Measurements from ENCODE around the gene FOXA2.

FOXA2 gene

DNA sequence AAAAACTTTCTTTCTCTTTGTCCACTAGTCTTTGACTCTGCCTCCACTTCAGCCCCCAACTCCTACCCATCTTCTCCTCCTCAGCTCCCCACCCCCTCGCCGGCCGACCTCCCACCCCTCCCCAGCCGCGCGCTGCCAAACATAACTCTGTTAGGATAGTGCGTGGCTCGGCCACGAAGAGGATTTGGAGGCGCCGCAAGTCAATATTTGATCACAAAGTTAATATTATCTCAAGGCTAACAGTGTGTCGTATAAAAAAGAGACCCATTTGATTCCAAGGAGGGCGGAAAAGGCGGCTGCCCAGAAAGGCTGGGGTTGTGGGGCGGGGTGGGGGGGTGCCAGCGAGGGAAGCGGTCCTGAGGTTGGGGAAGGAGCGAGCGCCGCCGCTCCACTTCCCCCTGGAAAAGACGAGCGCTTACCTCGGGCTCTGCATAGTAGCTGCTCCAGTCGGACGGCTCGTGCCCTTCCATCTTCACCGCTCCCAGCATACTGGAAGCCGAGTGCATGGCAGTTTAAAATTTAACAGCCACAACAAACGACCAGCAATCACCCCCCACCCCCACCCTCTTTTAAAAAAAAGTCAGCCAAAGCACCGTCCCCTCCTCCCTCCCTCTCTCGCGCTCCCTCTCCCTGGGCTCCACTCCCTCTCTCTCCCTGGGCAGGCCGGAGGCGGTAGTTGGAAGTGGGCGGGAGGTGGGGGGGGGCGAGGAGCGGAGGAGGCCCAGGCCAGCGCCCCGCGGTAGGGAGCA lies 425 bp downstream of the FOXA2 start:
- DNase-seq (ENCODE audit: low spot score), result peak; percentile 94

DNA sequence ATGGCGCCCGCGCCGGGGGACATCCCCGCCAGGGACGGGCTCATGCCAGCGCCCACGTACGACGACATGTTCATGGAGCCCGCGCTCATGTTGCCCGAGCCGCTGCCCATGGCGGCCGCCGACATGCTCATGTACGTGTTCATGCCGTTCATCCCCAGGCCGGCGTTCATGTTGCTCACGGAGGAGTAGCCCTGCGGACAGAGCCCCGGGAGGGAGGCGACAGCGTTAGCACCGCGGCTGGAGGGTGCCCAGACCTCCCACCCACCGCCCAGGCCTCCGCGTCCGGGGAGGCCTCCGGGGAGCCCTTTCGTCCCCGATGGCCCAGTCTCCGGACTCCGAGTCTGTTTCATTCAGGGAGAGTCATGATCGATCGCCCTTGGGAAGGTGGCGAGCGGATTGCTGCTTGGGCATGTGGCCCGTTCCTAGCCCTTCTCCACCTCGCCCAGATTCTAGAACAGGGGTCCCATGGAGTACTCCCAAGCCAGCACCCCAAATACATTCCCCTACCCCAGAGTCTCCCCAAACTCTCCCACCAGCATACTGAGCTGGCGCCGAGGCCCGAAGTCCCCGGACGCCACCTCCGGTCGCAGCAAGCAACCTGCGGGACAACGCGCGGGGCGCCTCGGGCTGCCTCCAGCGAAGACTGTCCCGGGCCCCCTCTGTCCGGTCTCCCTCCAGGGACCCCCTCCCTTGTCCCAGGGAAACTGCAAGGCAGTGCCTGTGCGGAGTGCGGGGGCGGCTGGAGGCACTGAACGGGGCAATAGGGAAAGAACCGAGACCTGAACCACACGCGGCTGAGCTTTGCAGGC lies 1.2 kb downstream of the FOXA2 start:
- peak; percentile 56 for DNase-seq (ENCODE audit: low spot score)

DNA sequence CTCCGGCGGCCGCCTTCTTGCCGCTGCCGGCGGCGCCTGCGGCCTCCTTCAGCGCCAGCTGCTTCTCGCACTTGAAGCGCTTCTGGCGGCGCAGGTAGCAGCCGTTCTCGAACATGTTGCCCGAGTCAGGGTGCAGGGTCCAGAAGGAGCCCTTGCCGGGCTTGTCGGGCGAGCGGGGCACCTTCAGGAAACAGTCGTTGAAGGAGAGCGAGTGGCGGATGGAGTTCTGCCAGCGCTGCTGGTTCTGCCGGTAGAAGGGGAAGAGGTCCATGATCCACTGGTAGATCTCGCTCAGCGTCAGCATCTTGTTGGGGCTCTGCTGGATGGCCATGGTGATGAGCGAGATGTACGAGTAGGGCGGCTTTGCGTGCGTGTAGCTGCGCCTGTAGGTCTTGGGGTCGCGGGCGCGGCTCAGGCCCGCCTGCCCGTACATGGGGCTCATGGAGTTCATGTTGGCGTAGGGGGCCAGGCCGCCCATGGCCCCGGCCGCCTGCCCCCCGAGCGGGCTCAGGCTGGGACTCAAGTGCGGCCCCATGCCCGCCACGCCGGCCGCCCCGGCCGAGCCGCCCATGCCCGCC lies 1.9 kb downstream of the FOXA2 start:
- no peak for DNase-seq (ENCODE audit: low spot score)

DNA sequence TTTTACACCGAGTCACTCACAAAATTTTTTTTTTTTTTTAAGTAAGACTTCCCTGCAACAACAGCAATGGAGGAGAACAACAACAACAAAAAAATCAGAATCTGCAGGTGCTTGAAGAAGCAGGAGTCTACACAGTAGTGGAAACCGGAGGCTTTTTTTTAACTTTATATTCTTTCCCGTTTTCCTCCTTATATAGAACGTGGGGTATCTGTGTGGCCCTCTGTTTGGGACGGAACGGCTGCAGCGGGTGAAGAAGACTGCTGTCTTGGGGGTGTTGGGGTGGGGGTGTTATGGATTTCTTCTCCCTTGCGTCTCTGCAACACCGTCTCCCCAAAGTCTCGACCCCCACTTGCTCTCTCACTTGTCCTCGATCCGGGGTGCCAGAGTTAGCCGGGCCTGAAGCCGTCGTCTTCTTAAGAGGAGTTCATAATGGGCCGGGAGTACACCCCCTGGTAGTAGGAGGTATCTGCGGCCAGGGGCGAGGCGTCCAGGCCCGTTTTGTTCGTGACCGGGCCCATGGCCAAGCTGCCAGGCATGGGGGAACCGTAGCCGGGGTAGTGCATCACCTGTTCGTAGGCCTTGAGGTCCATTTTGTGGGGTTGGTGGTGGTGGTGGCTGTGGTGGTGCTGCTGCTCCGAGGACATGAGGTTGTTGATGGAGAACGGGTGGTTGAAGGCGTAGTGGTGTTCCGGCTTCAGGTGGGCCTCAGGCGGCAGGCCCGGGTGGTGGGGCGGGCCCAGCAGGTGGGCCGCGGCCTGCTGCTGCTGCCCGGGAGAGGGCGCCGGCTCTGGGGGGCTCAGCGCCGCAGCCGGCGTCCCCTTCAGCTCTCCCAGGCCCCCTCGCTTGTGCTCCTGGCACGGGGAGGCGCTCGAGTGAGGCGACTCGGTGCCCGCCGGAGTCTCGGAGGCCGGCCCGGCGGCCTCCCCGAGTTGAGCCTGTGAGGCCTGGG lies 2.7 kb downstream of the FOXA2 start:
- no peak for DNase-seq (ENCODE audit: low spot score)

DNA sequence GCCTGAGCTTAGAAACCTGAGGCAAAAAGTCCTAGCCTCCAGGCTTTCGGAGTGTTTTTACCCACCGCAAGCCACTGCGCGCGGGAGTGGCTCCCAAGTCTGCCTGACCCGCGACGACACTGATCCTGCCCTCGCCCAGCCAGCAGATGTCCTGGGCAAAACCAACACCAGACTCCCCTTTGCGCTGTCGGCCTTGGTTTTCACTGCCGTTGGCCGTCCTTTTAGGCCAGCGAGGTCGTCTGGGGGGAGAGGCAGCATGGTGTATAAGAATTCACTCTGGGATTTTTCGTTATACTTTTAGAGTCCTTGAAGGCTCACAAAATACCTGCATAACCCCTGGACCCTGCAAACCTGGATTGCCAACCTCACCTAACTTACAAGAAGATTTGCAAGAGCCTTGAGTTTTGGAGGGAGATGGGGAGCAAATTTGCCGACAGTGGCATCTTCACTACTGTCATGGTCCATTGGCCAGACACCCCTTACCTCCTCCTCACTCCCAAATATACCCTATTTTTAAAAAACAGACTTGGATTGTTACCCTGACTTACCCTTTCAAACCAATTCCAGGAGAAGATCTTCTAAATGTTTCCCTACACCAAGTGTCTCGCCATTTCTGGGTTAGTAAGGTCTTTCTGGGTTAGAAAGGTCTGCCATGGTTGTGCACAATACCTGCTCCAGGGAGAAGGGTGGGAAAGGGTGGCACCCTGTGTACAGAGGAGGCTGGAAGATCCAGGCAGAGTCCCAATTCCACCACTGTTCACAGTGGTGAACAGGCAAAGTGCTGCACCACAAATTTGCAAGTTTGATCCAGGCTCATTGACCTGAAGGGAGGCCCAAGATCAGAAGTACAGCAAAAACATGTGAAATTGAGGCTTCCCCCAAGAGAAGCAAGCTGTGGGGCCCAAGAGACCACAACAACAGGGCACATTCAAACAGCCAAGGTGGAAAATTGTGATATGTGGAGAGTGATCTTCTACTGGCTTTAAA lies 4.4 kb downstream of the FOXA2 start:
- DNase-seq (ENCODE audit: low spot score), result no peak

DNA sequence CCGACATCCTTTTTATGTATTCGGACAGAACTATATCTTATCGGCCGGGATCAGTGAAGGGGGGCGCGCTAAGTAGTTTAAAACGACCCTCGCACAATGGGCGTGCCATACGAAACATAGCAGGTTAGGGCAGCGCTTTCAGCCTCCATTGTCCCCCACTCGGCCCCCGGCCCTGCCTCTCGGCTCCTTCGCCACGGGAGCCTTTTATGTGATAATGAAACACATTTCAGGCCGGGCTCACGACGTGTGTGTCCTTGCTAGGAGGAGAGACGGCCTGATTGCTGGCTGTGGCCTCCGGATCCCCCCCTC lies 5.3 kb downstream of the FOXA2 start:
- DNase-seq (ENCODE audit: low spot score), result peak; percentile 53

DNA sequence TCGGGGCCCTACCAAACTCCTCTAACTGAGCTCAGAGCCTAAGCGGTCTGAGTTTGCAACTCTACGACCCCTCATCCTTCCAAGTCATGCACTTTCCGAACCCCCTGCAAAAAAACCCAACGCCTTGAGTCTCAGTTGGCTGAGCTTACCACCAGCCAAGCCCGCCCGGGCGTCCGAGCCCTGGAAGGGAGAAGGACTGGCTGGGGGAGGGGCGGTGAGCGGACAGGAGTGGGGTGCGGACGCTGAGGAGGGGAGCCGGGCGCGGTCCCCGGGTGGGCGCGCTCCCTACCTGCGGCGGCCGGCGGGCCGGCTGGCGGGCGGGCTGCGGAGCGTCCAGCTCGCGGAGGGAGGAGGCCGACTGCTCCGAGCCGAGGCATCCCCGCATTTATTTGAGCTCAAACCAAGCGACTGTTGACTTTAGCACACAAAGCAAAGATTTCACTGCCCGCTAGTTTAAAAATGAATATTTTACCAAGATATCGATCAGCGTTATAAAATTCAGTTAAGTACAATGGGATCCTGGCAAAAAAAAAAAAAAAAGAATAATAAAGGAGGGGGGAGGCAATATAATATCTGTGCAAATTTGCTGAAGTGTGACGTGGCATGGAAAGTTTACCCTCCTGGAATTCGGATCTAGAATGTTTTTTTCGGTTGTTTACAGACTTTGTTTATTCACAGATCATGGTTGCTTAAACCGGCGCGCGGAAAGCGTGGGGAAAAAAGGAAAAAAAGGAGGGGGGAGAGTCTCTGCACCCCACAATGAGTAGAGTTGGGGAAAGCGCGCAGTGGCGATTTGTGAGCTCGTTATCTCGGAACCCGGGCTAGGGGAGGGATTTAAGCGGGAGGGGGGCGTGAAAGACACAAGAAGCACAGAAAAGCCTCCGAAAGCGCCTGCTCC lies 5.9 kb downstream of the FOXA2 start:
- peak; percentile 58 for DNase-seq (ENCODE audit: low spot score)

DNA sequence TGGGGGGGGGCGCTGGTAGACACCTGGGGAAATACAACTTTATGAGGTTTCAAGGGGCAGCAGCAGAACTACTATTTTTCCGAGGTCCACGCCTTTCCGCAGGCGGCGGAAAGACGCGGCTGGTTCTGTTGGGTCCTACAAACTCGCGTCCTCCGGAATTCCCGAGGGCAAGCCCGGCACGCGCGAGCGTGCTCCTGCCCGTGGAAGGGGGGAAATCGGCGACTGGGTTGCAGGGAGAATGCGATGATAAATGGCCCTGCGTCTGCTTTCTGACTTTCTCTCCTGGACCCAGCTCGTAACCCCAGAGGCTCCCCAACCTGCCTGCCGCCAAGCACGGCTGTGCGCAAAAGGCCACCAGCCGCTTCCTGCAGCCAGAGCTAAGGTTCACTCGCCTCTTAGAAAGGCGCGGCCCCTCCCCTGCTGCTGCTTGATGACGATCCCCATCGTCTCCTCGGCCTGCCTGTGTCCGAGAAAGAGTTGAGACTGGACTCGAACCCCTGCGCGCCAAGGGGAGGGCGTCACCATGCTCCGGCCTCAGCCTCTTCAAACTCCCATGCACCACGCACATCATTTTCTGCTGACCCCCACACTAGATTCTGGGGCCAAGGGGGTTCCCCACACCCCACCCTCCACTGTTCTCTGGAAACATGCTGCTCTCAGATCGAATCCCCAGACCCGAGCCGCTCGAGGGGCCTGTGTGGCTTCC lies 6.7 kb downstream of the FOXA2 start:
- DNase-seq (ENCODE audit: low spot score), result peak; percentile 76

DNA sequence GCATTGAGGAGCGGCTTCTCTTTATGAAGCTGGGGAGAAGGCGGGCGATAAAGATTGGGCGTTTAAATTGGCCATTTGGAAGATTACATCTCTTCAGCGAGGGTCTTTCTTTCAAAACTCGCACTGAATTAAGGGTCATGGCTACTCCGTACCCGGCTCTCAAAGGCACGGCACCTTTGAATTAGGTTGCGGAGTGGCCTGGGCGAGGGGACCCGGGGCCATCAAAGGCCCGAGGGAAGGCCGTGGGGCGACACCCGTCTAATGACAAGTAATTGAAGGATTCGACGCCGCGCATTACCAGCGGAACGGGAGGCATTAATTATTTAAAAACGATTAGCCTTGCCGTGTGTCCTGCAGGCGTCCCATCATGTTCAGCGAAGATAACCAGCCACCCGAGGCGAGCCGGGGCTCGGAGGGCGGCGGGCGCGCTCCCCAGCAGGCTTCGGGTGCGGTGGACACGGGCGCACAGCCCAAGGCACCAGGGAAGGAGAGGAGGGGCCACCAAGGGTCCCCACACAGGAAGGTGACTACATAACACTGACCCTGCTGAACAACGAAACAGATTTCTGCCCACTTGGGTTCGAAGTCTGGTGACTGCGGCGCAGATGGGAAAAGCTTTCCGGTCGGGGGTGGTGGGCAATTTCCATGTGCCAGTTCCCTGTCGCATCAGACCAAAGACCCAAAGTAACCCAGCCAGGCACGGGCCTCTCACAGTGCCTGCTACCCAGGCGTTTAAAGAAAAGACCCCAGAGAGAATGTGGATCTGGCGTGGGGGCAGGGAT lies 7.4 kb downstream of the FOXA2 start:
- no peak for DNase-seq (ENCODE audit: low spot score)

DNA sequence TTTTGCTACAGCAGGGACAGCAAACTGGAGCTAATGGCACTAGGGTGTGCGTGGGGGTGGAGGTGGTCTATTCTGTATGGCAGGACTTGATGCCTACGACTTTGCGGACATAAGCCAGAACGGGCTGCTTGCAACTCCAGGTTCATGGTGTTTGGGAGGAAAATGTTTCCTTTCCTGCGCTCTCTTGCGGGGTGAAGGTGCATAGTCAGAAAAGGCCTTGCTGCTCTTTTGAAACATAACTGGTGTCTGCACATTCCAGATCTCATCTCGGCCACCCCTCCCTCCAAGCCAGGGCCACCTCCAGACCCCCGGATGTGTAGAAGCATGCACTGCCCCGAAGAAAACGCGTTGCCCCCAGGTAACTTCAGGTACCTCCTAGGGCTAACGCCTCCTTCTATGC lies 8.1 kb downstream of the FOXA2 start:
- DNase-seq (ENCODE audit: low spot score), result no peak

DNA sequence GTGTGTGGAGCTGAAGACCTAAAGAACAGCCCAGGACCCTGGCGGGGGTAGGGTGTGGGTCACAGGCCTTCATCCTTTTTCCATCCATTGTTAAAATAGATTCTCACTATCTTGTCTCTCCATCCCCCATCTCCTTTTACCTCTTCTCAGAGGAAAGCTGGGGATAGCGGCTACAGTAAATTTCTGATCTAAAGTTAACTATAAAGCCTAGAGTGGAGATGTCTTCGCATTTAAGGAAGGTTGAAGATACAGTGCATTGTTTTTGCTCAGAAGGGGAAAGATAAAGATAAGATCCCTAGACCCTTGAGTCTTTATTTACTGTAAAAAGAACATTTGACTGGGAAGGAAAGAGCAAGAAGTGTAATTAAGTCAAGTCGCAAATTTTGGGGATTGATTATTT lies 8.6 kb downstream of the FOXA2 start:
- no peak for DNase-seq (ENCODE audit: low spot score)

DNA sequence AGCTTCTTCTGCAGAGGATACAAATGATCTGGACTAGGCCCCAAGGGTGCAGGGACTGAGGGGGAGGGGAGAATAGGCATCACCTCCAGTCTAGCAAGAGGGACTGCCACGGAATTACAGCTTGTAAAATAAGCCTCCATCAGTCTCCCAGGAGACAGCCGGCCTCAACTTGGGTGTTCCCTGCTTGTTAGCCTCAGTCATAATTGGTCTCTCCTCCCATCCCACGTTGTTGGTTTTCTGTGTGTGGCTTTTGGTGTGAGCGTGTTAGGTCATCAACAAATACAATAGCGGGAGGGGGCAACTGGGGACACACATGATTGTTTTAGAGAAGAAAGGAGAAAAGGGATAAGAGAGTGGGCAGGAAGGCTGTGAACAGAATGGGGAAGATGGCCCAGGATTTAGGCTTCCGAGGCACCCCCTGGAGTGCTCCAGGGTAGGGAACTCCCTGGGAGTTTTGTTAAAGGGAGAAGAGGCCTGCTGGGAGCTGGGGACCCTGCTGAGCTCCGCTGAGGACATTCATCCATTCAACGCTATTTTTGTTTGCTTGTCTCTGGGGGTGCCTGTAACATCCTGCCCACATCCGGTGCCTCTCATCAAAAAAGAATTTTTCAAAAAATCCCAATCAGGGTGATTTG lies 9.2 kb downstream of the FOXA2 start:
- DNase-seq (ENCODE audit: low spot score), result no peak

DNA sequence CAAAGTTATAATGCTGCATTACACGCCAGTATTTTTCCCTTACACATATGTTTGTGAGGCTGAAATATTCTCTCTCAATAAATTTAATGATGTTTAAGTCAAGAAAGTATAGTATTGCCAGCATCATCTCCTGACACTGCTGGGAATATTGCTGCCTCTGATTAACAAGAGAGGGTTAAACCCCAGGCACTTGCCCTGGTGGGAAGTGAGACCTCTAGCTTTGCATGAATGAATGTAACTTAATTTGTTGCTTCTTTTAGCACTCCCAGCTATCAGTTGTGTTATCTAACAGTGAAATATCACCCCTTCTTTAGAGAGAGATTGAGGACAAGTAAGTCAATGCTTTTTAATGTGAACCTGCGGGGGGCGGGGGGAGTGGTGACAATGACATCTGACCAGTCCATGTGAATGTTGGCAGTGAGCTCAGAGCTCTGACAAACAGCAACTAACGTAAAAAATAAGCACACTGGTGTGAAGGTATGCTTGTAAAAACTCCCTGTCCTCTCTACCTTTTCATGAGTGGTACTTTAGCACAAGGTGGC lies 9.8 kb downstream of the FOXA2 start:
- DNase-seq (ENCODE audit: low spot score), result no peak

DNA sequence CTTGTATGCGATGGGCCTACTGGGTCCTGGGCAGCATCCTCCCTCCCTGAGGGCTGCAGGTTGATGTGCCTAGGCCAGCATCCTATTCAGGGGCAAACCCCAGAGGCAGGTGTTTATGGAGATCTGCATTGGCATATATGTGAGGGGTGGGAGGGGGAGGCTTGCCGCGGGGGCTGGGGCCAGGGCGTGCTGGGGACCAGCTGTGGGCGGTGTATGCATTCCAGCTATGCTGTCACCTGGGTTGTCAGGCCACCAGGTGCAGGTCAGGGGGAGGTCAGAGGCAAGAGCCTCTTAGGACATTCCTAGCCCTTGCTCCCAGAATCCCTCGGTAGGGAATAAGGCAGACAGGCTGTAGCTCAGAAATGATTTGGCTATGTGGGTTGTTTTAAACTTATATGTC lies 11.9 kb downstream of the FOXA2 start:
- DNase-seq (ENCODE audit: low spot score), result no peak

DNA sequence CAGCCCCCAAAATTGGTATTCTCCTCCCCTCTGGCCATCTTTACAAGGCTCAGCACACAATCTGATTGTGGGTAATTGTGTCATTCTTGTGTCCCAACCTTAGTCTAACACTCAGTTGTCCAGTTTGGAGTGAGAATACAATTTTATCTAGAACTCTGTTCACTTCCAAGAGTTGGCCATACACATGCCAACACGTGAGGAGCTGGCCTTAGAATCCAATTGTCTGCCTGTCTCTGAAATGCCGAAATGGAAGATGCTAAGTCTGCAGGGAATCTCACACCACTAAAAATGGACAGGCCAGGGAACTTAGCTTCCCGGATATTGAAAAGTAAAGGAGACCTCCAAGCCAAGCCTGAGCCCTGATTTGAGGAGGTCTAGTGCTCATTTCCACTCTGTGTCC lies 12.3 kb downstream of the FOXA2 start:
- no peak for DNase-seq (ENCODE audit: low spot score)

DNA sequence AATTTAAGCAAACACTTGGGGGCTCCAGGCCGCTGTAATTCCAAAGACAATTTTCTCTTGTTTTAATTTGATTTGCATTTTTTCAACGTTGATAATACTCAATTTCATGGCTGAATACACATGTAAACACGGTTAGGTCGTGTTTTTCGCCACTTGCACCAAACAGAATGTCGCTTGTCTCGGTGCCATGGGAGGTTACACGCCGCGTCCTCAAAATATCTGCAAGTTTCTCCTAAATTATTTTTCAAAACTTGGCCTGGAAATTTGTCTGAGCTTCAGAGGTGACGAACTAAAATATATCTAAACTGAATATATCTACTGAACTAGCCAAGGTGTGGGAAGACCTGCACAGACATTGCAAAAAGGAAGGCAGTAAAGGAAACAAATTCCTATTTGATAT lies 15.0 kb downstream of the FOXA2 start:
- DNase-seq (ENCODE audit: low spot score), result no peak

DNA sequence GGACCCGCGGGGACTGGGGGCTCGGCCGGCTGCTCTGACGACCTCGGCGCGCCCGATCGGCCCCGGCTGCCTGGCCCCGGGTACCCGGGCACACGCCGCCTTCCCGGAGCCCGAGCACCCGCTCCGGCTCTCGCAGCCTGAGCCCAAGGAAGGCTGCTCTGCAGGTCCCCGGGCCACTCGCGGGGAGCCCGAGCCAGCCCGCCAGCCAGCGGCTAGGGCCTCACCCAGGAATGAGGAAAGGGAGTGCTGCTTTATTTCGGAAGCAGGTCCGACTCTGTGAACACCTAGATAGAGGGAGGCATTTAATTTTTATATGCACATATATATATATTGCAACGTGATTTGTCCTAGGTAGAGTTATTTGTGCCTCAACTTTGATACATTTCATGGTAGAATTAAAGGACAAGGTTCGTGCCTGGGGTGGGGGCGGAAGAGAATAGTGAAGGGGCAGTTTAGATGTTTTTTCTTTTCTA lies 15.5 kb downstream of the FOXA2 start:
- DNase-seq (ENCODE audit: low spot score), result no peak

Measured in HuH-7 (cell line).